CD4-positive, alpha-beta T cell treated with Interleukin-17A for 4 hours (primary cell): ENCODE measurements around the gene DAAM1.
A peak's percentile ranks its signal among the peaks of the same experiment; 100 is the strongest.

Experiments
- DNase-seq: peaks from one replicate; pipeline ENCODE4 v3.0.0-alpha.2; 2020; ENCODE audit warnings: mixed read lengths

Gene DAAM1

DNA sequence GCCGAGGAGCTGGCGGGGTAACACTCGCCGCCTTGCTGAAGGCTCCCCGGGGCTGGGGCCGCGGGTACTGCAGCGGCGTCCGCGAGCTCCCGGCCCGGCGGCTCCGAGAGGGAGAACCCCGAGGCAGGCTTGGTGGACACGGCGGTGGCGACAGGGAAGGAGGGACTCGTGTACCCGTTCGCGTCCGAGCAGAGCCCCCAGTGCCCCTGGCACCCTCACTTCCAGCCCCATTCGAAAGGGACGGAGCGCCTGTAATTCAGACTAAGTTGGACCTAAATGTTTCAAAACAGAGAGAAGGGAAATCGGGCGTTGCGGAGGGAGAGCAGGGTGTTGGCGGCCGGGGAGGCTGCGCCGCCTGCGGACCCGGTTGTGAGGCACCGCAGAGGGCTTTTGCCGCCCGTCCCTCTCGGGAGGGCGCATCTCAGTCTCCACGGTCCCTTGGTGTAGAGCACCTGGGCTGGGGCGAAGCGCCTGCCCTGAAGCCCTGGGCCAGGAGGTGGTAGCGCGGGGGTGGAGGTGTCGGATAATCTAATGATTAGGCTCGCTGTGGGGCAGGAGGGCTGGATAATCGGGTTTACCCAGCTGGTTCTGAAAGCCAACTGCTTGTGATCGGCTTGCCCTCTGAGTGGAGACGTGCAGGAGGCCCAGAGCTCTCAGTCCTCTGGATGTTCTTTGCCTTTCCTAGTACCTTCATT is 771 bp downstream of the DAAM1 start:
- DNase-seq: peak; percentile 46

DNA sequence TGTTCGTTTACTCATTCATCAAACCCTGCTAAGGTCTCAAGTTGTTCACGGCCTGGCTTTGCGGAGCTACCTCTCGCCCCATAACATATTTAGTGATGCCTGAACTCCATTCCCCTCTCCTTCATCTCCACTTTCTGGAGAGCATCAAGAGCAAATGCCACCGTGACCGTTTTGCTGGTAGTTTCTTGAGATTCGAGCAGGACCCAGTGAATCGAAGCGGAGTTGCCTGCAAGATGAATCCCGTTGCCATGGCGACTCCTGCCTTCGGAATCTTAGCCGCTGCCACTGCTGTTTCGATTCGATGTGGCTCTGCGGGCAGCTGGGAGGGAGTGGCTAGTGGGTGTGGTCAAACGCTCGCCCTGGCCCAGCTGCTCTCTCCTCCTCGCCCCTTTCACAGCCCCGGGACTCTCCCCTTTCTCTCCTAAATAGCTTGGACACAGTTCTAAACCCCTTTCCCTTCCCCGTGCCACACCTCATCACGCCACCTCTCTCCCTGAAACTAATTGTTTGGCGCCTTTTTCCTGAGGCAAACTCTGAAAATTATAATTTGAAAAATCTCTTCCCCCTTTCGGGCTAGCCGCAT is 1.4 kb downstream of the DAAM1 start:
- DNase-seq: peak; percentile 73

DNA sequence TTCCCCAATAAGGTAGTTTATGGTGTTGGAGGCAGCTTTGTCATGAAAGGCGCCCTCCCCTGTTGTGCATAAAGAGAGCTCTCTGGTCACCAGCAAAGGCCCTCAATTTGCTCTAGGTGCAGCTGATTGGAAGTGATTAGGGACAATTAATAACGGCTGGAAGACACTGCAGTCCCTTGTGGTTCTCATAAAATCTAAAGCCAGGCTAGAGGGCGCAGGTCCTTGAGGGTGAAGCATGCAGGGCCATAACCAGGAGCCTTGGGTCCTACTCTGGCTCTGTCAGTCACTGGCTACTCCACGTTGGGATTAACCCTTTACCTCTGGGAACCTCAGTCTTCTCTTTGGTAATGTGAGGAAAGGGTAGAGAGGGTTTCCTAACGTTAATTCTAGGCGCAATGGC is 1.9 kb downstream of the DAAM1 start:
- no peak for DNase-seq

DNA sequence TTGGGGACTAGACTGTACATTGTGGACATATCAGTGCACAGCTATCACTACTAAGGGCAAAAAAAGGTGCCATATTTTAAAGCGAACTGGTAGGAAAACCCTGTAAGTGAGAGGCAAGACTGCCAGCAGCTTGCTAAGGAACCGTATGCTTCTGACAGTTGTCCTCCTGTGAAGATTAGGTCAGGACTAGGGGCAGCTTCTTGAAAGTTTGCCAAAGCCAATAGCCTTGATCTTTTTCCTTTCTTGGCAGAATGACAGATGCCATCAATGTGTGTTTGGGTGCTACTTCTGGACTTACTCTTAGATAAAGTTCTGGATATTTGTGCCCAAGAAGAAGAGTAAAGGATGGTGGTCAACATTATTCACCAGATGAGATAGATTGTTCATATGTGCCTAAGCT is 7.4 kb downstream of the DAAM1 start:
- no peak for DNase-seq

DNA sequence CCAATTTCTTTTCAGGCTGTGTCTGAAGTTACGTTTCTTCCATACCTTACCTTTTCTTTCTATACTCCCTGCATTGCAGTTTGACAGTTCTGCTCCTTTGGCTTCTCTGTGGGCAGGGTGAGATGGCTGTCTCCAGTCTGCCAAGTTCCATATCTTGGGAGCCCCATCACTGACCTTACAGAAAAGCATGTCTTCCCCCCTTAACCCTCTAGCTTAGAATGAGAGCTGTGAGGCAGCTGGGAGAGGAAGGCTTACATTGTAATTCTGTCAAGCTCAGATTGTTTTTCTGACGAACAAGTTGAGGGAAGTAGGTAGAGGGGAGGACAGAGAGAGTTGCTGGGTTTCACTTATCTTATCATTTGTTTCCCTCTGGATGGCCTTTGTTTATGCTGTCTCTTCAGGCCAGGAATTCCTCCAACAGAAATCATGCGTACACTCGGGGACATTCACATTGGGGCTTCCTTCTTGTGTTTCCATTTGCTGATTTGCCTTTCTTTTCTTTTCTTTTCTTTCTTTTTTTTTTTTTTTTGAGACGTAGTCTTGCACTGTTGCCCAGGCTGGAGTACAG is 9.3 kb downstream of the DAAM1 start:
- DNase-seq: no peak

DNA sequence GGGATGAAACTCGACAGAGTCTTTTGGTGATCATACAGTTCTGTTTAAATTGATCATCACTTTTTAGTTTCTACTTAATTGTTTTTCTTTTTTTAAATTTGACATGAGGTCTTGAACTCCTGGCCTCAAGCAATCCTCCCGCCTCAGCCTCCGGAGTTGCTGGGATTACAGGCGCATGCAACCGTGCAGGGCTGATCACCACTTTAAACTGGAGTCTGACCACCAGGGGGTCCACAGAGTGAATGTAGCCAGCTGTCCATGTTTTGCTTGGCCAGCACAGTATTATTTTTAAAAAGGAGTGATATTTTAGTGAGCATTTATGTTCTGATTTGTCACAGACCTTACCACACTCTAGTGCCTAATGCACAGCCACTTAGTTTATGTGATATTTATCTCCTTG is 10.7 kb downstream of the DAAM1 start:
- no peak for DNase-seq

DNA sequence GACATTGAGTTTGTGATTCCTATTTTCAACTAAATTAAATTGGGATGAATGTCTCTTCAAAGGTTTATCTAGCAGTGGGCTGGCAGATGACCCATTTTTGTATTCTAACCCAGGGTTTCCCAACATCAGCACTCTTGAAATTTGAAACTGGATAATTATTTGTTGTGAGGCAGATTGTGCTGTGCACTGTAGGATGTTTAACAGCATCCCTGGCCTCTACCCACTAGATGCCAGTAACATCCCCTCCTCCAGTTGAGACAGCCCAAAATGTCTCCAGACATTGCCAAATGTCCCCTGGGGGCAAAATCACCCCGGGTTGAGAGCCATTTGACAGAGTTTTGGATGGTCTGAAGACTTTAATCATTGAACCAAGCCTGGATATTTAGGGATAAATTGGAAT is 11.1 kb downstream of the DAAM1 start:
- no peak for DNase-seq

DNA sequence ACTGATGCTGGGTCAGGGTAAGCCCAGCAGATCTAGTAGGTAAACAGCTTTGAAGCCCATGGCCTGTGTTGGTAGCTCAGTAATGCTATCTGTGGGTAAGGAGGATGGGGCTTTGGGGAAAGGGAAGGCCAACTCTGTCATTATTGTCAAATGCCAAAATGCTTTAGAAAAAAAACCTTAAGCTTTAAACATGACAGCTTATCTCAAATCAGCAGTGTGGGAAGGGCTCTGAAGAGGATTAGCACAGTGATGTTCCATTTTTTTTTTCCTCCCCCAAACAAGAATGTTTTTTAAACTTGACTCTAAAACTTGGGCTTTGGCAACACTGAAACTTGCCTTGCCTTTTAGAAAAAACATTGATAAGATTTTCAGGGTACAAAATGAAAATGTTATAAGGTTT is 11.7 kb downstream of the DAAM1 start:
- DNase-seq: no peak

DNA sequence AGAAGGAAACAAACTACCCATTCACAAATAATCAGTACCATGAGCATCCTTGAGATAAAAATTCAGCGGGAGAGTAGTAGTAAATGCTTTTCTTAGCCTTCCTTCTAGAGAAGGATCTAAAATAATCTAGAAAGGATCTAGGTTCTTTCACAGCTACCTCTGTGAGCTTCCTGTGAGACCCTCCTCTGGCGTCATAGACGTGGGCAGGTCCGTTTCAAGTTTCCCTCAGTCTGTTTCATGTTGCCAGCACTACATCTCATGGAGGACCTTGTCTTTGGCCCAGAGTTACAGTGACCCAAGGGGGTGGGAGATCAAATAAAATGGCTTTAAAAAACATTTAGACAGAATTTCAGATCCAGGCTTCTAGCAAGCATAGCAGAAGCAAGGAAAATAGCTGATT is 13.6 kb downstream of the DAAM1 start:
- no peak for DNase-seq

DNA sequence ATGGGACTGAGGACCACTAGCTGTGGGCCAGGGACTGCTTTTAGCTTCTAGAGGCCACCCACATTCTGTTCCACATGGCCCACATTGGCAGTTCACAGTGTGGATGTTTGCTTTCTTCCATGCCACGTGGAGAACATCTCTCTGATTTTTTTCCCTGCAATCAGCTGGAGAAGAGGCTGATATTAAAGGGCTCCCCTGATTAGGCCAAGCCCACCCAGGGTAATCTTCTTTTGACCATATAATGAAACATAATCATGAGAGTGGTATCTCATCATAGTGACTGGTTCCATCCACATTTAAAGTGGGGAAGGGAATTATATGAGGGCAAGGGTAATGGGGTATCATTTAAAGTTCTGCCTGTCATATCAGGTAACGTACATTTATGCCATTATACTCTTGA is 15.8 kb downstream of the DAAM1 start:
- no peak for DNase-seq

DNA sequence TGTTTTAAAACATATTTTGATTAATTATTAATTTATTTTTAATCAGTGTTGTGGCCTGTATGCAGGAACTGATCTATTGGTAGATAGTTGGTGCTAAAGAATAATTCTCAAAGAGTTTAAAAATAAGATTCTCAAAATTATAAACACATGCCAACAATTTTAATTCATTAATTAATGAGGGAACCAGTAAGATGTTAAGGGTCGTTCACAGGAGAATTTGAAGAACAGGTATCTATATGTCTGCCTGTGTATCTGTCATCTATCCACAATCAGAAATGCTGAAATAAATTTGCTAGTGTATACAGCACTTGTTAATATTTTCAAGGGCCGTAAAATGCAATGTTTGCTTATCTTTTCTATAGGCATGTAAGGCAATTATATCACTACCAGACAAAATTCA is 18.4 kb downstream of the DAAM1 start:
- no peak for DNase-seq

DNA sequence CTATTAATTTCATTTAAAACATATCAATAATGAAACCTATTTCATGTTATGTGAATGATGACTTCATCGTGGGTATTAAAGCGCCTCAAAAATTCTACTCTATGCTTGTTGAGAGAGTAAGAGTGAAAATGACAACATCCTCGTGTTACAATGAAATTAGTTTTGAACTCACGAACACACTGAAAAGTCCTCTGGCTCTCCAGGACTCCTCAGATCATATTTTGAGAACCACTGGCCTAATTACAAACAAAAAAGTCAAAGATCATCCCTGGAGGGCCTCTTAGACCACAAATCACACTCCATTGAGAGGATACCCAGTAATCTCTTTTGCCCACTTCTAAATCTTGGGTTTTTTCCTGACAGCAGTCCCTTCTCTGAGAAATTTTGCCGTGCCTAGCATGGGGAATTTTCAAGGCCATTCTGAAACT is 19.1 kb downstream of the DAAM1 start:
- DNase-seq: no peak

DNA sequence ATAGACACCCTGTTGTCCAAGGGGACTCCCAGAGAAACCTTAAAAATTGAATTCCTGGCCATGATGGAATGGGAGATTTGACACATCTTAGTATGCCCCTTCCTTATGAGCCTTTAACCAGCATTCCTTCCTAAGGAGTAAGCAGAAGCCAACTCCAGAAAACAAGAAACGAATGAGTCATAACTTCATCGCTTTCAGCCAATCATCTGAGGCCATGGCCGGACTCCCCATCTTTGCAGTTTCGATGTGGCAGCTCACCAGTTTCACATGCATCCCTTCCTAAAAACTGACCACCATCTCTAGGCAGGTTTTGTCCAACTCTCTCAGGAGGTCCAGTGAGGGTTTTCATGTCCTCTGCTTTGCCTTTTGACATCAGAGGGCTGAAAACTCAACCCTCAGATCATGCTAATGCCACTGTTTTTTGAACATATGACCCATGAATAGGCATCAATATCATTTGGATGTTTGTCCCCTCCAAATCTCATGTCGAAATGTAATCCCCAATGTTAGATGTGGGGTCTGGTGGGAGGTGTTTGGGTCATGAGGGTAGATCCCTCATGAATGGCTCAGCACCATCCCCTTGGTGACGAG is 19.9 kb downstream of the DAAM1 start:
- no peak for DNase-seq

DNA sequence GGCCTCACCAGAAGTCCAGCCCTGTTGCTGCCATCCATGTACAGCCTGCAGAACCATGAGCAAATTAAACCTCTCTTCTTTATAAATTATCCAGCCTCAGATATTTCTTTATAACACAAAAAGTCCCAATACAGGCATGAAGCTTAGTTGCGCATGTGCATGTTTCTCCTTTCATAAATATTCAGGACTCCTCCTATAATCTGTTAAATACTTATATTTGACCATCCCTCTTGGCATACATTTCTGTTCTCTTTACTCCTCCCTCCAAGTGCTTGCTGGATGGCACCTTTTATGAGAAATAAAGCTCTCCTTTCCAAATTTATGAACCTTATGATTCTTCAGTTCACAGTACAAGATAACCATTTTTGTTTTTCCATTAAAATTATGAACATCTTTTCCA is 20.5 kb downstream of the DAAM1 start:
- no peak for DNase-seq

DNA sequence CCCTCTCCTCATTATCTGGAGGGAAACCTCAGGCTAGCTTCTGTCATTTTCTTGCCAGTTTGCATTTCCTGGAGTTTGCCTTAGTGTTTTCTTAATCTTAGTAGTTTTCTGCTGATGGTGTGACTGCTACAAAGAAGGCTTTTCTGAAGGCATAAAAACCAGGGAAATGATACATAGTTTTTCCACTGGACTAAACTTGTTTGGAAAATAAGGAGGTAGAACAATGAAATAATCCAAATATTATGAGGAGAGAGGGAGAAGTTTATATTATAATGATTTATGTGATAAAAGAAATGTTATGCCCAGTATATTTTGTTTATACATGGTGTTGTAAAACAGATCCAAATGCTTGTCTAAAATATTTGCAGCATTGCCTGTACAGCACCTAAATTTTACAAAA is 22.2 kb downstream of the DAAM1 start:
- no peak for DNase-seq

DNA sequence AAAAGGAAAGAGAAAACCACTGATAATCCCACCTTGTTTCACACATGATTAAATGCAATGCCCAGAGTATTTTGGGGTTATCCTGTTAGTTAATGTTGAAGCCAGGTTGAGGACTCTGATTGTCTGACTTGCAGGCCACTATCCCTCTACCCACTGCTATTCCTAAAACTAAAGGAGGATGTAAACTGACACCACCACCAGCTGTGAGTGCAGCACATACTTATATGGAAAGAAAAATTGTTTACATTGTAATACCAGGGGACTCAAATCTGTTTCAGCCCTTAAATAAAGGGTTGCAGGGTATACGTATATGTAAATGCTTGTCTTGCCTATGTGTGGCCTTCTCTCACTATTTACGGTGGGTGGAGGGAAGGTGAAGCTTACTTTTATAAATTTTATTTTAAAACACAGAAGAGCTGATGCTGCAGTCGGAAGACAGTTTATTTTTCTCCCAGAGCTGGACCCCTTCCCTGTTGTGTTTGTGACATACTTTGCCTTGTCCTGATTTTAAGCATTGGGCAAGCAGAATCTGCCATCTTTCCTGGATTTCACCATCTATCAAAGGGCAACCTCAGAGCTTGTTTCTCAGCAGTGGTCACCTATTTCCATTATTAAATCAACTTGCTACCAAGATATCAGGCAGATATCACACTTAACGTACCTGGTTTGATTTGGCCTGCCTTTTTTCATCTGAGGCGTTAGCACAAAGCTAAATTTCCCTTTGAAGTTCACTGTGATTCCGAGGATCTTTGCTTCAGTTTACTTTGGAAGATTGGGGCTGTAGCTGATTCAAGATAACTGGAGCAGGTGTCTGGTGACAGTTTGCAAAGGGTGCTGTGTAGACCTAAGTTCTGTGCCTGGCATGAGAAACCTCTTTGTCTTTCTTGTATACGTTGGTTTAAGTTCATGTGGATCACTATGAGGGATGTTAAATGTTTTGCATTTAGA is 25.2 kb downstream of the DAAM1 start:
- no peak for DNase-seq

DNA sequence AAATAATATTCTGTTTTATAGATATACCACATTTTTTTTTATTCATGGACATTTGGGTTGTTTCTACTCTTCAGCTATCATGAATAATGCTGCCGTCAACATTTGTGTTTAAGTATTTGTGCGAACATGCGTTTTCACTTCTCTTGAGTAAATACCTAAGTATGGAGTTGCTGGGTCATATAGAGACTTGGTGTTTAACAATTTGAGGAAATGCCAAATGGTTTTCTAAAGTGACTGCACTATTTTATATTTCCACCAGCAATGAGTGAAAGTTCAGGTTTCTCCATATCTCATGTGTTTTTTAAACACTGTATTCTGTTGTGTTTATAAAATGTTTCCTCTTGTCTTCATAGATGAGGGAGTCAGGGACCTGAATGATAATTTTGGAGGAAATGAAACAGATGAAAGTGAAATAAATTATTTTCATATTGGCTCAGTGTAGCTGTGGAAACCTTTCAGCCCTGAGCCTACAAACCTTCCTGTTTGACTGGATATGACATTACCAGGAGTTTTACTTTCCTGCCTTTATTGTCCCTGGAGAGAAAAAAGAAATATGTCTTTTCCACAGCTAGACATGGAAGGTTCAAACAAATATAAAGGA is 26.3 kb downstream of the DAAM1 start:
- DNase-seq: no peak

DNA sequence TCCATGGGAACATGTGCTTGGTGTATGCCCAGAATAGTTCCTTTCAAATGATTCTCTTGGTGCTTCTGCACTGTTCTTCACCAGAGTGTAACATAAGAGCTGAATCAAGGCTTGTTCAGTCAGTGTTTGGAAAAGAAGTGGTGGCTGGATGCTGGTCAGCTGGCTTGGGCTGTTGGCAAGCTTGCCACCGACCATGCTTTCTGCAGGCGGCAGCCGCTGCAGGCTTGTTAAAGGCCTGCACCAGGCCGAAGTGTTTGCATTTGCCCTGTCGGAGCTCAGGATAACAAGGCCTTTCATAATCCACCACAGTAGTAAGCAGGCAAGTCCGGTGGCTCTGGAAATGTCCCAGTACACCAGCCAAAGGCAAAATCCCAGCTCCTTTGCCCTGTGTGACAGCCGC is 26.9 kb downstream of the DAAM1 start:
- no peak for DNase-seq

DNA sequence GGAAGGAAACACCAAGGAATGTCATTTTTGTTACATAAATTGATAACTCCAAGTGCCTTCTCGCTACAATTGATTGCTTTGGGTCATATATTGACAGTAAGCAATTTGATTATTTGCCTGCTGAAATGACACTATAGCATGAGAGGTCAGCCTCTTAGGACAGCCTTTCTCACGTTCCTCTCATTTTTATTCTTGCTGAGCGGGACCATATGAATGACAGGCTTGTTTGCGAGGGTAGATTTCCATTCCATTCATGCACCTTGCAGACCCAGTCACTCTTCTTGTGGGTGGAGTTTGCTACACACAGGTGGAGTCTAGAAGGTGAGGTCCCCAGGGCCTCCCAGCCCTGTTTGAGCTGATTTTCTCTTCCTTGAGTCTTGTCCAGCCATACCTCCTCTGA is 27.3 kb downstream of the DAAM1 start:
- no peak for DNase-seq

DNA sequence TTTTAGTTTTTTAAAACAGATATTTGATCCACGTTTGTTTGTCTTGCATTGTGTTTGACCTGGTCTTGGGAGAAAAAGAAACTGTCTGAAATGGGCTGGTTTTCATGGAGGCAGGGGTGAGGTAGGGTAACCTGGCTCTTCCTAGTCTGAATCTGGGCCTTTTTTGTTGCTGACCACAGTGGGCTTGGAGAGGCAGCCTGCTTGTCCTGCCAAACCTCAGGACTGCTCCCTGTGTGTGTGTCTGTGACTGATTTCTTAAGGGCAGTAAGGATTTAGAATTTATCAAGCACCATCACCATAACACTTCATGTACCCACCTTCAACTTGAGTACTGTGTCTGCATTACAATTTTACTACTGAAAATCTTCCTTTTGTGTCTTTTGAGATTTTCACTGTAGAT is 28.5 kb downstream of the DAAM1 start:
- DNase-seq: no peak

DNA sequence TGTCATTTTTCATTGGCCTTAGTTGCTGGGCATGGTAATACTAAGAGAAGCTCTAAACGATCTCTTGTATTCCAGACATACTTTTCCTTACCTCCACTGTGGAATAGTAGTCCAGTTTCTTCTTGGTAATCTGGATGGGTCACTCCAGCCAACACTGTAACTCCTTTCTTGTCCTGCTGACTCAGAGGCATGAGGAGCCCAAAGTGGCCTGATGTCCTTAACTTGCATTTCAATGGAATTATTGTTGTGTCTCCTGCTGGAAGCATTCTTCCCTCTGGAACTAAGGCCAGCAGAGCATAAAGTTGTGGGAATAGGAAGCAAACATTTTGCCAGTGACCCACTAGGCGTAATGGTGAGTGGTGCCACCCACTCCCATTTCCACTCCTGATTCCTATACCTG is 33.1 kb downstream of the DAAM1 start:
- DNase-seq: no peak

DNA sequence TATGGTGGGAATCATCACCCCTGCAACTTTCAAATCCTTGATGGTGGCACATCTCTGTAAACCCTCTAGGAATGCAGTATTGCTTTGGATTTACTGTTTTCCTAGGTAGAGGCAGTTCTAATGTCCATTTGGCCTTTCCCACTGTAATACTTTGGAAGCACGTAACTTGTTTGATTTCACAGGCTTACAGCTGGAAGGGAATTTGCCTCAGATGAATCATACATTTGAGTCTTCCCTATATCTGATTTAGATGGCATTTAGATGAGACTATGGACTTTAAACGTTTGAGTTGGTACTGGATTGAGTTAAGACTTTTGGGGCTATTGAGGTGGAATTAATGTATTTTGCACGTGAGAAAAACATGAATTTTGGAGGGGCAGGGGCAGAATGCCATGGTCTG is 35.9 kb downstream of the DAAM1 start:
- DNase-seq: no peak

DNA sequence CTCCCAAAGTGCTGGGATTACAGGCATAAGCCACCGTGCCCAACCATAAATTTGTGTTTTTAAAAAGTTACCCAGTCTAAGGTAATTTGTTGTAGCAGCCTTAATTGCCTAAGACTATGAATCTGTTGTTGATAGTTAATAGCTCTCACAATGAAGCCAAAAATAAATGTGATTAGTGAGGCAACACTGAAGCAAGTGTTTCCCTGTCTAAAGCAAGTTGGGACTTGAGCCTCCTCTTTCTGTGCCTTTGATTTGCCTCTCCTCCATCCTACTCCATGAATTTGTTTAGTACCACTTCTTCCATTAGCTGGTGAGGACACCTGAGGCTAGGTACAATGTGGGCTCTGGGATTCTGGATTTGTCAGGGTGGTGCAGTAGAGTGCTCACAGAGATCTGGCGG is 36.8 kb downstream of the DAAM1 start:
- DNase-seq: no peak
